Dermis microvascular lymphatic vessel endothelial cell (primary cell): ENCODE data around the gene DLEC1. TPM values are rescaled to one million over a fixed set of nuclear protein-coding genes. Genes with fewer than 3 reads are reported as not detected.
A peak's percentile ranks its signal among the peaks of the same experiment; 100 is the strongest.
"Not testable (repeated sequence)": the region's sequence is repeated elsewhere in the genome, so short reads cannot be mapped to it uniquely, and the experiment has no call there.

Experiments
- DNase-seq, 2 donors: peaks; one replicate each; pipeline versions ENCODE4 v3.0.0 to v3.0.0-alpha.2; 2010; ENCODE audit warnings: low read depth in 2 of 2
- total RNA-seq: library from RNA; depleted of rRNA; stranded (reverse); fragments of >200 nt; gene quantifications from 2 replicates; pipeline ENCODE4 v1.2.1, GENCODE V29; 2014

Gene DLEC1
- total RNA-seq, 1 donor from 2014 or later = under 0.01 TPM

- not testable (repeated sequence) for DNase-seq
These were observed 43.3 kb downstream of the DLEC1 start for GRCh38 chr3:38082296-38082695.

GRCh38 chr3:38083254-38083653 is 44.2 kb downstream of the DLEC1 start:
- not testable (repeated sequence) for DNase-seq

- no peak for DNase-seq
These were observed 44.9 kb downstream of the DLEC1 start for GRCh38 chr3:38083871-38084333.

- peak in 1 of 2 donors; percentile 10 for DNase-seq
These were observed 45.6 kb downstream of the DLEC1 start for GRCh38 chr3:38084334-38085310.

GRCh38 chr3:38085311-38085942 is 46.4 kb downstream of the DLEC1 start:
- no peak for DNase-seq

GRCh38 chr3:38085943-38086324 is 46.9 kb downstream of the DLEC1 start:
- no peak for DNase-seq

GRCh38 chr3:38086496-38086895 is 47.5 kb downstream of the DLEC1 start:
- DNase-seq = no peak

- DNase-seq = not testable (repeated sequence)
These were observed 48.3 kb downstream of the DLEC1 start for GRCh38 chr3:38087278-38087677.

- no peak for DNase-seq
These were observed 49.4 kb downstream of the DLEC1 start for GRCh38 chr3:38088126-38089078.

GRCh38 chr3:38089163-38089562 is 50.2 kb downstream of the DLEC1 start:
- DNase-seq = no peak

- DNase-seq = no peak
These were observed 51.4 kb downstream of the DLEC1 start for GRCh38 chr3:38090453-38090852.

GRCh38 chr3:38094999-38095398 is 56.0 kb downstream of the DLEC1 start:
- no peak for DNase-seq

- DNase-seq = no peak
These were observed 56.9 kb downstream of the DLEC1 start for GRCh38 chr3:38095669-38096483.

- DNase-seq = no peak
These were observed 58.7 kb downstream of the DLEC1 start for GRCh38 chr3:38097446-38098375.

- no peak for DNase-seq
These were observed 59.3 kb downstream of the DLEC1 start for GRCh38 chr3:38098376-38098723.

- DNase-seq = no peak
These were observed 60.5 kb downstream of the DLEC1 start for GRCh38 chr3:38099518-38099917.

GRCh38 chr3:38100498-38100897 is 61.5 kb downstream of the DLEC1 start:
- no peak for DNase-seq

GRCh38 chr3:38101811-38102443 is 62.9 kb downstream of the DLEC1 start:
- DNase-seq = no peak

- no peak for DNase-seq
These were observed 63.4 kb downstream of the DLEC1 start for GRCh38 chr3:38102444-38102814.
